GM23338 (cell line): ENCODE data around the gene AGFG2. TPM values are rescaled to one million over a fixed set of nuclear protein-coding genes. Genes with fewer than 3 reads are reported as not detected.

Experiments used
- ATAC-seq: fragments of 200-7000 bp; cut with Tn5 transposase; 3 replicates; pipeline ENCODE4 v1.9.1; 2020
- DNase-seq: peaks from one replicate; pipeline ENCODE4 v3.0.0-alpha.2; 2015; ENCODE audit warnings: low spot score
- H2AFZ ChIP-seq: fragments of 200-600 bp; sonication (generic); 2 replicates; pipeline ENCODE4 v1.8.0; 2016; ENCODE audit warnings: antibody characterized with exemption, mild to moderate bottlenecking, moderate library complexity
- H3F3A ChIP-seq: fragments of 200-600 bp; sonication (generic); replicated peaks from 2 replicates; pipeline ENCODE4 v1.8.0; 2017; ENCODE audit warnings: antibody characterized with exemption, mixed run types, low read depth
- H3K27ac ChIP-seq: fragments of 200-600 bp; sonication (generic); 2 replicates; pipeline ENCODE4 v1.6.1; 2016; ENCODE audit warnings: low read depth
- H3K27me3 ChIP-seq: fragments of 200-600 bp; sonication (generic); 2 replicates; pipeline ENCODE4 v1.8.0; 2016; ENCODE audit warnings: mild to moderate bottlenecking, mixed run types, moderate library complexity; ENCODE audit not compliant: insufficient read depth
- H3K36me3 ChIP-seq: fragments of 200-600 bp; sonication (generic); 2 replicates; pipeline ENCODE4 v1.8.0; 2016; ENCODE audit warnings: mild to moderate bottlenecking; ENCODE audit not compliant: insufficient read depth
- H3K4me1 ChIP-seq: fragments of 200-600 bp; sonication (generic); 2 replicates; pipeline ENCODE4 v1.8.0; 2016; ENCODE audit warnings: mild to moderate bottlenecking, moderate library complexity; ENCODE audit not compliant: insufficient read depth
- H3K4me2 ChIP-seq: fragments of 200-600 bp; sonication (generic); 2 replicates; pipeline ENCODE4 v1.7.1; 2017; ENCODE audit warnings: mixed run types
- H3K4me3 ChIP-seq: fragments of 200-600 bp; sonication (generic); 2 replicates; pipeline ENCODE4 v1.6.1; 2016; ENCODE audit warnings: mixed run types
- H3K79me2 ChIP-seq: fragments of 200-600 bp; sonication (generic); replicated peaks from 2 replicates; pipeline ENCODE4 v1.8.0; 2017; ENCODE audit warnings: mild to moderate bottlenecking; ENCODE audit not compliant: insufficient read depth
- H3K9me2 ChIP-seq: fragments of 200-600 bp; sonication (generic); 2 replicates; pipeline ENCODE4 v1.8.0; 2017; ENCODE audit not compliant: insufficient read depth
- H4K20me1 ChIP-seq: fragments of 200-600 bp; sonication (generic); replicated peaks from 2 replicates; pipeline ENCODE4 v1.8.0; 2017; ENCODE audit warnings: mild to moderate bottlenecking; ENCODE audit not compliant: insufficient read depth
- H3K27ac Mint-ChIP-seq: 2 replicates; pipeline ENCODE4 v1.8.0; 2020; ENCODE audit warnings: inconsistent platforms, mild to moderate bottlenecking, moderate library complexity, mixed read lengths
- H3K27me3 Mint-ChIP-seq: 3 replicates; pipeline ENCODE4 v1.8.0; 2022; ENCODE audit warnings: low read depth, mild to moderate bottlenecking, moderate library complexity, mixed read lengths, inconsistent platforms; ENCODE audit not compliant: insufficient read depth, poor library complexity
- H3K36me3 Mint-ChIP-seq: 3 replicates; pipeline ENCODE4 v1.8.0; 2021; ENCODE audit warnings: low read depth, mild to moderate bottlenecking, inconsistent platforms, moderate library complexity, mixed read lengths
- H3K4me1 Mint-ChIP-seq: 3 replicates; pipeline ENCODE4 v1.8.0; 2020; ENCODE audit warnings: mild to moderate bottlenecking, inconsistent platforms, mixed read lengths
- H3K4me3 Mint-ChIP-seq: 3 replicates; pipeline ENCODE4 v1.8.0; 2021; ENCODE audit warnings: moderate library complexity, mild to moderate bottlenecking, inconsistent platforms, mixed read lengths
- H3K9me3 Mint-ChIP-seq: 3 replicates; pipeline ENCODE4 v1.8.0; 2020; ENCODE audit warnings: moderate library complexity, mild to moderate bottlenecking, inconsistent platforms, mixed read lengths
- CREB1 ChIP-seq: fragments of 250-450 bp; sonication (Bioruptor Pico); IDR thresholded peaks from 2 replicates; pipeline ENCODE4 v1.5.0; 2020; ENCODE audit warnings: low read depth, mild to moderate bottlenecking, moderate library complexity
- JUNB ChIP-seq: IDR thresholded peaks from one replicate; pipeline ENCODE4 v1.6.1; 2016; ENCODE audit warnings: antibody characterized with exemption; ENCODE audit not compliant: unreplicated experiment
- ZNF331 ChIP-seq: fragments of 250-450 bp; sonication (Bioruptor Pico); IDR thresholded peaks from 2 replicates; pipeline ENCODE4 v1.5.0; 2020; ENCODE audit warnings: low read depth, mild to moderate bottlenecking, moderate library complexity
- polyA plus RNA-seq: library from polyadenylated mRNA; unstranded; fragments of >200 nt; fragmentation: Nextera tagmentation; extraction: Ambion mirVana; gene quantifications from 2 replicates; pipeline ENCODE4 v1.2.1, GENCODE V29; 2016
- total RNA-seq: library from RNA; depleted of rRNA; stranded (reverse); fragments of >200 nt; shearing (Covaris generic); gene quantifications from 2 replicates; pipeline ENCODE4 v1.2.3, GENCODE V29; 2014
- TF ChIP-seq, protein P1 (sequence below), 2 experiments: fragments of 200-600 bp in 1 of 2; sonication (generic) in 1 of 2; conservative IDR thresholded peaks; 2 replicates each; pipeline versions ENCODE4 v1.5.1 to v1.6.1; 2016 to 2017; ENCODE audit warnings: antibody characterized with exemption in 2 of 2, low read depth in 2 of 2, mild to moderate bottlenecking in 2 of 2, moderate library complexity in 1 of 2
- TF ChIP-seq, protein P2 (sequence below): IDR thresholded peaks from one replicate; pipeline ENCODE4 v1.6.1; 2018; ENCODE audit warnings: antibody characterized with exemption; ENCODE audit not compliant: unreplicated experiment

The AGFG2 gene
- total and polyA plus RNA-seq, 2 experiments from 2014 or later: 2.3 to 8.9 TPM

DNA sequence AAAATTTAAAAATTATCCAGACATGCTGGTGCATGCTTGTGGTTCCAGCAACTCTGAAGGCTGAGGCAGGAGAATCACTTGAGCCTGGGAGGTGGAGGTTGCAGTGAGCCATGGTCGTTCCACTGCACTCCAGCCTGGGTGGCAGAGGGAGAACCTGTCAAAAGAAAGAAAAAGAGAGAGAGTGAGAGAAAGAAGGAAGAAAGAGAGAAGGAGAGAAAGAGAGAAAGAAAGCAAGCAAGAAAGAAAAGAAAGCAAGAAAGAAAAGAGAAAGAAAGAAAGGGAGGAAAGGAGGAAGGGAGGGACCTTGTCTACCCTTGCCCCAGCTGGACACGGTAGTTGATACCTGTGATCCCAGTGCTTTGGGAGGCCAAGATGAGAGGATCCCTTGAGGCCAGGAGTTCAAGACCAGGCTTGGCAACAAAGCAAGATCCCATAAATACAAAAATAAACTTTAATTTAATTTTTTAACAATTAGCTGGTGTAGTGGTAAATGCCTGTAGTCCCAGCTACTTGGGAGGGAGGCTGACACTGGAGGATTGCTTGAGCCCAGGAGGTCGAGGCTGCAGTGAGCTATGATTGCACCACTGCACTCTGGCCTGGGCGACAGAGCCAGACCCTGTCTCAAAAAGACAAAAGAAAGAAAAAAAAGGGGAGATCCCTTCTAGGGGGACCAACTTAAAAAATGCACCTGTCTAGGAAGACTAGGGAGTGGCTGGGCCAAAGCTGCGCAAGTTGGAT lies 46.1 kb upstream of the AGFG2 start:
- Mint-ChIP-seq H3K4me3 (peak overlapping the region; percentile 71), H3K27me3 (peaks cover 28% of the 10 kb centered on the region), H3K36me3 (no peaks in the 10 kb centered on the region), H3K4me1 (peaks cover 17% of the 10 kb centered on the region), H3K9me3 (no peaks in the 10 kb centered on the region), H3K27ac (no peak overlapping the region)
- Histone ChIP-seq H3F3A (0 out of 2 replicates have a peak, but pooled peaks cover 3% of the 10 kb centered on the region), H3K27ac (no peak overlapping the region), H3K4me3 (peak overlapping the region; percentile 70), H3K9me2 (no peaks in the 10 kb centered on the region), H3K4me2 (peak overlapping the region; percentile 90), H4K20me1 (no peaks in the 10 kb centered on the region), H3K27me3 (peaks cover 10% of the 10 kb centered on the region), H3K36me3 (no peaks in the 10 kb centered on the region), H3K79me2 (no peaks in the 10 kb centered on the region), H2AFZ (peak overlapping the region; percentile 80; the same call in 1 of the 2 replicates), H3K4me1 (peaks cover 9% of the 10 kb centered on the region)
- DNase-seq (no peak), ATAC-seq (no peak)
- TF ChIP-seq ZNF331 (CRISPR knock-in tag) (no peak), JUNB (no peak), CREB1 (CRISPR knock-in tag) (no peak)
- TF ChIP-seq, protein P1, sequence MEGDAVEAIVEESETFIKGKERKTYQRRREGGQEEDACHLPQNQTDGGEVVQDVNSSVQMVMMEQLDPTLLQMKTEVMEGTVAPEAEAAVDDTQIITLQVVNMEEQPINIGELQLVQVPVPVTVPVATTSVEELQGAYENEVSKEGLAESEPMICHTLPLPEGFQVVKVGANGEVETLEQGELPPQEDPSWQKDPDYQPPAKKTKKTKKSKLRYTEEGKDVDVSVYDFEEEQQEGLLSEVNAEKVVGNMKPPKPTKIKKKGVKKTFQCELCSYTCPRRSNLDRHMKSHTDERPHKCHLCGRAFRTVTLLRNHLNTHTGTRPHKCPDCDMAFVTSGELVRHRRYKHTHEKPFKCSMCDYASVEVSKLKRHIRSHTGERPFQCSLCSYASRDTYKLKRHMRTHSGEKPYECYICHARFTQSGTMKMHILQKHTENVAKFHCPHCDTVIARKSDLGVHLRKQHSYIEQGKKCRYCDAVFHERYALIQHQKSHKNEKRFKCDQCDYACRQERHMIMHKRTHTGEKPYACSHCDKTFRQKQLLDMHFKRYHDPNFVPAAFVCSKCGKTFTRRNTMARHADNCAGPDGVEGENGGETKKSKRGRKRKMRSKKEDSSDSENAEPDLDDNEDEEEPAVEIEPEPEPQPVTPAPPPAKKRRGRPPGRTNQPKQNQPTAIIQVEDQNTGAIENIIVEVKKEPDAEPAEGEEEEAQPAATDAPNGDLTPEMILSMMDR (conservative IDR thresholded peaks at IDR 0.05; ENCODE audit: low read depth in 2 of 2): no peak
- TF ChIP-seq, protein P2, sequence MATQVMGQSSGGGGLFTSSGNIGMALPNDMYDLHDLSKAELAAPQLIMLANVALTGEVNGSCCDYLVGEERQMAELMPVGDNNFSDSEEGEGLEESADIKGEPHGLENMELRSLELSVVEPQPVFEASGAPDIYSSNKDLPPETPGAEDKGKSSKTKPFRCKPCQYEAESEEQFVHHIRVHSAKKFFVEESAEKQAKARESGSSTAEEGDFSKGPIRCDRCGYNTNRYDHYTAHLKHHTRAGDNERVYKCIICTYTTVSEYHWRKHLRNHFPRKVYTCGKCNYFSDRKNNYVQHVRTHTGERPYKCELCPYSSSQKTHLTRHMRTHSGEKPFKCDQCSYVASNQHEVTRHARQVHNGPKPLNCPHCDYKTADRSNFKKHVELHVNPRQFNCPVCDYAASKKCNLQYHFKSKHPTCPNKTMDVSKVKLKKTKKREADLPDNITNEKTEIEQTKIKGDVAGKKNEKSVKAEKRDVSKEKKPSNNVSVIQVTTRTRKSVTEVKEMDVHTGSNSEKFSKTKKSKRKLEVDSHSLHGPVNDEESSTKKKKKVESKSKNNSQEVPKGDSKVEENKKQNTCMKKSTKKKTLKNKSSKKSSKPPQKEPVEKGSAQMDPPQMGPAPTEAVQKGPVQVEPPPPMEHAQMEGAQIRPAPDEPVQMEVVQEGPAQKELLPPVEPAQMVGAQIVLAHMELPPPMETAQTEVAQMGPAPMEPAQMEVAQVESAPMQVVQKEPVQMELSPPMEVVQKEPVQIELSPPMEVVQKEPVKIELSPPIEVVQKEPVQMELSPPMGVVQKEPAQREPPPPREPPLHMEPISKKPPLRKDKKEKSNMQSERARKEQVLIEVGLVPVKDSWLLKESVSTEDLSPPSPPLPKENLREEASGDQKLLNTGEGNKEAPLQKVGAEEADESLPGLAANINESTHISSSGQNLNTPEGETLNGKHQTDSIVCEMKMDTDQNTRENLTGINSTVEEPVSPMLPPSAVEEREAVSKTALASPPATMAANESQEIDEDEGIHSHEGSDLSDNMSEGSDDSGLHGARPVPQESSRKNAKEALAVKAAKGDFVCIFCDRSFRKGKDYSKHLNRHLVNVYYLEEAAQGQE: no peak

DNA sequence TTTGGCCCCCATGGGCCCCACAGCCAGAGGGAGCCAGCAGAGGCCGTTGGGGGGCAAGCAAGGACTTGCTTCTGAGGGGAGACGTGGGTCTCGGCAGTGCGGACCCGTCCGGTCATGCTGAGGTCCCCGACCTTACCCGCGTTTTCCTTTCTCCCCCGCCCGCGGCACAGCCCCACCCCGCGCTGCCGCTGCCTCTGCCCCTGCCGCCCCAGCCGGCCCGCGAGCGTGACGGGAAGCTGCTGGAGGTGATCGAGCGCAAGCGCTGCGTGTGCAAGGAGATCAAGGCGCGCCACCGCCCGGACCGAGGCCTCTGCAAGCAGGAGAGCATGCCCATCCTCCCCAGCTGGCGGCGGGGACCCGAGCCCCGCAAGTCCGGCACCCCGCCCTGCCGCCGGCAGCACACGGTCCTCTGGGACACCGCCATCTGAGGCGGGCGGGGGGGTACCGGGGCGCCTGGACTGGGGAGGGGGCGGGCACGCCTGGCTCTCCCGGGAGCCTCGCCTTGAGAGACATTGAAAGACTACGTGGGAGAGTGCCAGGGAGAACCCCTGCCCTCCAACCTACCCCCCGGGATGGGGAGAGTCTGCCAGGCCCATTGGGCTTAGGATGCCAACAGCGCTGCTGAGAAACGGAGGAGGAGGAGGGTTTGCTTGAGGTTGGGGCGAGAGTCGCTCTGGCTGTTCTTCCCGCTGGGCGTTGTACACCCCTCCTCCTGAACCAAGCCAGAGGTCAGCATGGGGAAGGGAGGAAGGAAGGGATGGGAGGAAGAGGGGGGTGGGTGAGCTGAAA lies 45.3 kb upstream of the AGFG2 start:
- H3K36me3 Mint-ChIP-seq: no peaks in the 10 kb centered on the region
- no peak overlapping the region for H3K27ac Mint-ChIP-seq
- peaks cover 17% of the 10 kb centered on the region for H3K4me1 Mint-ChIP-seq
- TF ChIP-seq, protein P1 (conservative IDR thresholded peaks at IDR 0.05; ENCODE audit: low read depth in 2 of 2): peak in 1 of 2 experiments; percentile 37; a peak in 2 of 4 replicates
- TF ChIP-seq CREB1 (CRISPR knock-in tag): no peak
- H3K9me3 Mint-ChIP-seq: no peaks in the 10 kb centered on the region
- H3K4me1 ChIP-seq: peaks cover 9% of the 10 kb centered on the region
- peak; percentile 62 for ATAC-seq
- no peaks in the 10 kb centered on the region for H3K36me3 ChIP-seq
- no peak overlapping the region for H3K27ac ChIP-seq
- H3F3A ChIP-seq: 0 out of 2 replicates have a peak, but pooled peaks cover 3% of the 10 kb centered on the region
- DNase-seq: peak; percentile 75
- H4K20me1 ChIP-seq: no peaks in the 10 kb centered on the region
- no peaks in the 10 kb centered on the region for H3K9me2 ChIP-seq
- H3K4me3 Mint-ChIP-seq: peak overlapping the region; percentile 71
- H2AFZ ChIP-seq: peak overlapping the region; percentile 80
- peaks cover 28% of the 10 kb centered on the region for H3K27me3 Mint-ChIP-seq
- H3K4me3 ChIP-seq: peak overlapping the region; percentile 70
- H3K27me3 ChIP-seq: peaks cover 10% of the 10 kb centered on the region
- peak overlapping the region; percentile 90 for H3K4me2 ChIP-seq
- no peaks in the 10 kb centered on the region for H3K79me2 ChIP-seq
